Right renal pelvis (tissue), 4 donors: ENCODE data around the gene WBP1. TPM values are rescaled to one million over a fixed set of nuclear protein-coding genes. Genes with fewer than 3 reads are reported as not detected.
"Not testable (repeated sequence)": the region's sequence is repeated elsewhere in the genome, so short reads cannot be mapped to it uniquely, and the experiment has no call there.

Source experiments
- DNase-seq, 4 donors: peaks; one replicate each; pipeline ENCODE4 v3.0.0-alpha.2; 2013; ENCODE audit warnings: low read depth in 4 of 4, low spot score in 3 of 4, missing footprints in 1 of 4
- polyA plus RNA-seq, 4 donors: library from polyadenylated mRNA; unstranded; fragments of 120-200 nt; gene quantifications; one replicate each; pipeline ENCODE4 v1.2.1, GENCODE V29; 2013; ENCODE audit not compliant: insufficient read length in 4 of 4

Gene WBP1
- polyA plus RNA-seq, 4 donors = 94.9 to 132 (median 109) TPM

DNA sequence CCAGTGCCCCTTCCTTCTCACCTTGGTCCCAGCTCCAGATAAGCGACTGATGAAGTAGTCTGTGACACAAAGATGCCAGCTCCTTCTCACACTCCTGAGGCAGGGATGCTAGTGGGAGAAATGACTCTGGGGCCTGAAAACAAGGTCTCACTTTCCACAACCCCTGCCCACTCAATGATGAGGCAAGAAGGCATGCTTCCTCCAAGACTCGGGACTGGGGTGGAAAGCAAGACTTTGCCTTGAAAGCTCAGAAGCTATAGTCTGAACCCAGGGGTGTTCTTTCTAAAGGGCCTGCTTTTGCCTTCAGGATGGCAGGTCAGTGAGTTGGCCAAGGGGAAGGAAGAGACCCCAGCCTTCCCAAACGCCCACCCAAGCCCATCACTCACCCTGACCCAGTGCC lies 23.2 kb downstream of the WBP1 start:
- no peak for DNase-seq

DNA sequence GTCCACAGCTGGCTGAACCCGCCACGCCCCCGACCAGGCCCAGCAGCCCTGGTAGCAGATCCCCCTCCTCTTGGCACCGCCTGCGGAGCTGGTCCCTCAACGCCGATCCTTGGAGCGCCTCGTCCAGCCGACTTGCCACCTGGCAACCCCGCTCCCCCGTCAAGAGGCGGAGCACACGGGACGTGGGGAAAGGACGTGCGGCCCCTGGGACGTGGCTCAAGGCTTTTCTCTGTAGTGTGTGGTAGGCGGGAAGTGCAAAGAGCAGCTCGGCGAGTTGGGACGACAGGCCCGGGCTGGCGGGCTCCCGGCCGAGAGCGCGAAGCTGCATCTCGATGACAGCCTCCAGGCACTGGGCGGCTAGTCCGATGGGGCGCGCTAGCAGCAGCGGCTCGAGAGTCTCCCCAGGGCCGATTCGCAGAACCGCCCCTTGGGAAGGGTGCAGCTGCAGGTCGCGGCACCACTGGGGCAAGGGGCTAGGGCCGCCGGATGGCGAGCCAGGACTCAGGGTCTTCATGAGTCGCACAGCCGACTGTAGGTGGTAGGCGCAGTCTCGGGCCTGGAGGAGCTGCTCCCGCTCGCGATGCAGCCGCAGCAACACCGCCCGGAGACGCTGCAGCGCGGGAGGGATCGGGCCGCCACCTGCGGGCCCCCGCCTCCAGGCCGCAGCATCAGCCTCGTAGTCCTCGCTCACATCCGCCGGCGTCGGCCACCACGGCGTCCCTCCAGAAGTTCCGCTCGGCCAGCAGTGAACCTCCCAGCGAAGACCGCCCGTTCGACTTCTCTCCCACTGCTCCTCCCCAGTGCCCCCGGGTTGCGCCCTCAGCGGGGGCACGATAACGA lies 23.9 kb downstream of the WBP1 start:
- no peak for DNase-seq

GRCh38 chr2:74482801-74483674 lies 24.8 kb downstream of the WBP1 start, which contains the start of the genes CCDC142 and TTC31:
TSS of gene CCDC142 (minus strand) at chr2:74482998. CDS start at chr2:74482837, 161 bp downstream.
TSS of gene TTC31 (plus strand) at chr2:74483081. CDS start at chr2:74483096, 15 bp downstream.
- peak; percentile 92 to 96 (median 94) for DNase-seq

- DNase-seq = not testable (repeated sequence)
Measured at GRCh38 chr2:74483675-74484164, 25.5 kb downstream of the WBP1 start.

DNA sequence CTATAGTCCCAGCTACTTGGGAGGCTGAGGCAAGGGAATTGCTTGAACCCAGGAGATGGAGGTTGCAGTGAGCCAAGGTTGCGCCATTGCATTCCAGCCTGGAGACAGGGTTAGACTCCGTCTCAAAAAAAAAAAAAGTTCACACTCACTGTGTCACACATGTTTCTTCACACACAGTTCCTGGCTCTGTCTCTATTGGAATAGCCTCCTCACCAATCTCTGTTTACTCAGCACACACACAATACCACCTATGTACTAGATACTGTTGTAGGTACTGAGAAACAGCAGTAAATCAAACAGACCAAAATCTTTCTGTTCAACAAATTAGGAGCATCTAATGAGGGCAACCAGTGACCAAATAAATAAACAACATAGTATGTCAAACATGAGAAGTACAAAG lies 27.9 kb downstream of the WBP1 start:
- DNase-seq = no peak

DNA sequence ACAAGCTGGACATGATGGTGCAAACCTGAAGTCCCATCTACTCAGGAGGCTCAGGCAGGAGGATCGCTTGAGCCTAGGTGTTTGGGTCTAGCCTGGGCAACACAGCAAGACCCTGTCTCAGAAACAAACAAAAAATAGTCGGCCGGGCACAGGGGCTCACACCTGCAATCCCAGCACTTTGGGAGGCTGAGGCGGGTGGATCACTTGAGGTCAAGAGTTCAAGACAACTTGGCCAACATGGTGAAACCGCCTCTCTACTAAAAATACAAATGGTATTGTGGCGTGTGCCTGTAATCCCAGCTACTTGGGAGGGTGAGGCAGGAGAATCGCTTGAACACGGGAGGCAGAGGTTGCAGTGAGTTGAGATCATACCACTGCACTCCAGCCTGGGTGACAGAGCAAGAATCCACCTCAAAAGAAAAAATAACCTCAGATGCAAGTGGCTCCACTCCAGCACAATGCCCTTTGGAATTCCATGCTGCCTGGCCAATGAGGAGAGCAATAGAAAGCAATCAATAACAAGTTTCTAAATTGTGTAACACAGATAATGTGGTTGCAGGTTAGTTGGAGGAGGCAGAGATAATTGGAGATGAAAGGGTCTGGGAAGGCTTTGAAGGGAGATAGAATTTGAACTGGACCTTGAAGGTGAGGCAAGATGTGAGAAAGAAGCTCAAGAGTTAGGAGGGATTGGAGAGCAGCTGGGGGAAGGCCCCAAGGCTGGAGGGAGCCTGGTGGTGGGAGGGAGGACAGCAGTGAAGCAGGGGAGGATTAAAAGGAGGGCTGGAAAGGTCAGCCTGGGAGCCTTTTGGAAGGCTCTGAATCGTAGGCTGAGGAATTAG lies 30.6 kb downstream of the WBP1 start:
- no peak for DNase-seq

GRCh38 chr2:74489906-74490305 lies 31.7 kb downstream of the WBP1 start:
- no peak for DNase-seq

GRCh38 chr2:74491648-74492544 lies 33.7 kb downstream of the WBP1 start:
- DNase-seq = no peak

- DNase-seq = no peak
Measured at GRCh38 chr2:74493546-74493945, 35.3 kb downstream of the WBP1 start.

DNA sequence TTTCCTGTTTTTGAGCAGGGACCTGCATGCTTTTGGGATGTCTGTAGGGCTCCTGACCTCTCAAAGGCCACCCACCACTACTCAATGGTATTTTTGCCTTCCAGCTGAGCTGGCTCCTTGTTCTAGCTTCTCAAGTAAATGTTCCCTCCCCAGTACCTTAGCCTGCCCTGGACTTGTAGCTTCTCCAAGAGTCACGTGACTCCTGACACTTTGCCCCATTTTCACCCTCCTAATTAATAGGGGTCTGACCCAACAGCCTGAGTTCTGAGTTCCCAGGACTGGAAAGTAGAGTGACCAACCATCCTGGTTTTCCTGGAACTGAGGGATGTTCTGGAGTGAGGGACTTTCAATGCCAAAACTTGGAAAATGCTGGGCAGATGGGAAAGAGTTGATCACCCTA lies 37.2 kb downstream of the WBP1 start:
- no peak for DNase-seq

GRCh38 chr2:74496997-74497776 lies 38.9 kb downstream of the WBP1 start:
- no peak for DNase-seq

DNA sequence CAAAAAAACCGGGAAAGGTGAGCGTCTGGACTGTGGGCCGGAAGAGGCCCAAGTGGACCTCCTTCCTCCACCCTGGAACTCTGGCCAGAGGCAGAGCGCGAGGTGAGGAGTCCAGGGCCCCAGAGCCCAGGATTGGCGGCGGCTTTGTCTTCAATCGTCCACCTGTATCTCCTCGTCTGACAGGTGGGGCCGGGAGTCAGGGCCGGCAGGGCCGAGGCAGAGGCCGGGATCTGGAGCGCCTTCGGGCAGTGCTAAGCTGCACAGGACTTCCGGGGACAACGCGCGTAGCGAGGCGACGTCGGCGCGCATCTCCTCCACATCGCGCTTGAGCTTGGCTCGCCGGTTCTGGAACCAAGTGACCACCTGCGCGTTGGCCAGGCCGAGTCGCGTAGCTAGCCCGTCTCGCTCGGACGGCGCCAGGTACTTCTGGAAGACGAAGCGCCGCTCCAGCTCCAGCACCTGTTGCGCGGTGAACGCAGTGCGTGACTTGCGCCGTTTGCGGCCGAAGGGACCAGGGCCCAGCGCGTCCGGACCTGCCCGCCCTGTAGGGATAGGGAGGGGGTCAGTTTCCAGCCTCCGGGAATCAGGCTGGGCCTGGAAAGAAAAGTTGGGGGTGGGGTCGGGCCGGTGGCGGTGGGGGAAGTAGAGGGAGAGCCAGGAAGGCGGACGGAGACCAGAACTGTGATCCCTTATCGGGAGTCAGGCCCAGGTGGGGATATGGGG lies 39.7 kb downstream of the WBP1 start:
- DNase-seq = no peak

GRCh38 chr2:74498500-74499266 lies 40.4 kb downstream of the WBP1 start:
- no peak for DNase-seq

- DNase-seq = no peak
Measured at GRCh38 chr2:74499267-74499939, 41.2 kb downstream of the WBP1 start, which contains the start of gene LBX2. TSS of gene LBX2 (minus strand) at chr2:74499603. CDS start at chr2:74499537, 66 bp downstream.

GRCh38 chr2:74499940-74500577 lies 41.8 kb downstream of the WBP1 start:
- DNase-seq = no peak

DNA sequence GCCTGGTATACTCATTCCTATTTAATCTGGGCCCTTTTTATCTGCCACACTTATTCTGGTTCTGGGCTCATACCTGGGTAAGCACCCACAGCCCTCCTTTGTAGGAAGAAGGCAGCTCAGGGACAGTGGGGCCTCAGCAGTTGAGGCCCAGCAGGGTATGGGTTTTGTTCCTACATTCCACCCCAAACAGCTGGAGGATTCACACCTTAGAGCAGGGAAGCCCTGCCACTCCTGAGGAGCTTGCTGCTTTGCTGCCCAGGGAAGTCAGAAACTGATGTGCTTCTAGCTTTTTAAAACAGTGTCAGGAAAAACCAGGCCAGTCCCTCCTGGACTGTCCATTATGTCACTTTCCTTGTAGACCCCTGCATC lies 42.3 kb downstream of the WBP1 start:
- DNase-seq = no peak
